Measurements from ENCODE around the gene PRPF4.
"Not testable (repeated sequence)": the region's sequence is repeated elsewhere in the genome, so short reads cannot be mapped to it uniquely, and the experiment has no call there.

The PRPF4 gene

GRCh38 chr9:113269355-113269754 lies 6.1 kb upstream of the PRPF4 start:
- DNase-seq, result no peak

GRCh38 chr9:113269871-113270270 lies 5.6 kb upstream of the PRPF4 start:
- no peak for DNase-seq

GRCh38 chr9:113274474-113275156 lies 843 bp upstream of the PRPF4 start:
- peak; percentile 5 to 47 for DNase-seq

- DNase-seq, result no peak
These were observed 3.4 kb downstream of the PRPF4 start for GRCh38 chr9:113278840-113279239.

- DNase-seq, result no peak
These were observed 5.9 kb downstream of the PRPF4 start for GRCh38 chr9:113281356-113281755.

- no peak for DNase-seq
These were observed 13.6 kb downstream of the PRPF4 start for GRCh38 chr9:113289091-113289490.

- no peak for DNase-seq
These were observed 14.7 kb downstream of the PRPF4 start for GRCh38 chr9:113290052-113290607.

- no peak for DNase-seq
These were observed 17.9 kb downstream of the PRPF4 start for GRCh38 chr9:113293285-113293878.

- not testable (repeated sequence) for DNase-seq
These were observed 20.8 kb downstream of the PRPF4 start for GRCh38 chr9:113296247-113296646.

- no peak for DNase-seq
These were observed 21.5 kb downstream of the PRPF4 start for GRCh38 chr9:113296796-113297558.

- no peak for DNase-seq
These were observed 22.9 kb downstream of the PRPF4 start for GRCh38 chr9:113298311-113298710.

GRCh38 chr9:113298924-113299770 lies 23.7 kb downstream of the PRPF4 start:
- DNase-seq, result no peak

- DNase-seq, result no peak
These were observed 24.4 kb downstream of the PRPF4 start for GRCh38 chr9:113299800-113300292.

- DNase-seq, result no peak
These were observed 26.1 kb downstream of the PRPF4 start for GRCh38 chr9:113301548-113301947.

GRCh38 chr9:113302792-113303418 lies 27.4 kb downstream of the PRPF4 start, which contains the start of gene RNF183:
TSS of gene RNF183 (minus strand) at chr9:113303376. CDS start at chr9:113298184, 5,192 bp downstream.
- no peak for DNase-seq

- no peak for DNase-seq
These were observed 31.1 kb downstream of the PRPF4 start for GRCh38 chr9:113306566-113306965.

- no peak for DNase-seq
These were observed 32.0 kb downstream of the PRPF4 start for GRCh38 chr9:113307396-113307975.

GRCh38 chr9:113309204-113309813 lies 33.9 kb downstream of the PRPF4 start:
- no peak for DNase-seq

GRCh38 chr9:113310538-113310937 lies 35.1 kb downstream of the PRPF4 start:
- no peak for DNase-seq

GRCh38 chr9:113311961-113312360 lies 36.5 kb downstream of the PRPF4 start:
- no peak for DNase-seq

GRCh38 chr9:113313261-113313660 lies 37.8 kb downstream of the PRPF4 start:
- DNase-seq, result no peak
